Upper lobe of right lung (tissue), 1 donor: ENCODE measurements around the gene DIS3. TPM values are rescaled to one million over a fixed set of nuclear protein-coding genes. Genes with fewer than 3 reads are reported as not detected.

Source experiments
- ATAC-seq: fragments of 200-7000 bp; cut with Tn5 transposase; one replicate; pipeline ENCODE4 v1.9.1; 2020; ENCODE audit warnings: mild to moderate bottlenecking, moderate library complexity
- DNase-seq: peaks from one replicate; pipeline ENCODE4 v3.0.0-alpha.2; 2020
- H3K27ac ChIP-seq: fragments of 200-600 bp; one replicate; pipeline ENCODE4 v1.8.0; 2022
- H3K27me3 ChIP-seq: fragments of 200-600 bp; one replicate; pipeline ENCODE4 v1.8.0; 2022; ENCODE audit warnings: mild to moderate bottlenecking
- H3K36me3 ChIP-seq: fragments of 200-600 bp; one replicate; pipeline ENCODE4 v1.8.0; 2022
- H3K4me1 ChIP-seq: fragments of 200-600 bp; one replicate; pipeline ENCODE4 v1.8.0; 2022
- H3K4me3 ChIP-seq: fragments of 200-600 bp; one replicate; pipeline ENCODE4 v1.8.0; 2022; ENCODE audit warnings: mild to moderate bottlenecking
- H3K9me3 ChIP-seq: fragments of 200-600 bp; one replicate; pipeline ENCODE4 v1.8.0; 2022
- intact Hi-C: fragments of 100-400 bp; cut with DNase I; formaldehyde crosslinking; loops from one replicate; pipeline ENCODE4 v1.11.0; 2022
- total RNA-seq: library from RNA; stranded (reverse); fragmentation: NEBNext Ultra II Directional; extraction: Animal tissue kit (Norgen Biotek cat#: 25700); gene quantifications from one replicate; pipeline ENCODE4 v1.2.1, GENCODE V29; 2021
- TF ChIP-seq, protein P1 (sequence below): fragments of 200-600 bp; IDR thresholded peaks from one replicate; pipeline ENCODE4 v1.8.0; 2022; ENCODE audit warnings: antibody characterized with exemption
- donor health status: DM: no; HTN: yes; CAD: no; lungs with severe emphysema.

DIS3 gene
- total RNA-seq, 1 donor from 2014 or later = 30.2 TPM

DNA sequence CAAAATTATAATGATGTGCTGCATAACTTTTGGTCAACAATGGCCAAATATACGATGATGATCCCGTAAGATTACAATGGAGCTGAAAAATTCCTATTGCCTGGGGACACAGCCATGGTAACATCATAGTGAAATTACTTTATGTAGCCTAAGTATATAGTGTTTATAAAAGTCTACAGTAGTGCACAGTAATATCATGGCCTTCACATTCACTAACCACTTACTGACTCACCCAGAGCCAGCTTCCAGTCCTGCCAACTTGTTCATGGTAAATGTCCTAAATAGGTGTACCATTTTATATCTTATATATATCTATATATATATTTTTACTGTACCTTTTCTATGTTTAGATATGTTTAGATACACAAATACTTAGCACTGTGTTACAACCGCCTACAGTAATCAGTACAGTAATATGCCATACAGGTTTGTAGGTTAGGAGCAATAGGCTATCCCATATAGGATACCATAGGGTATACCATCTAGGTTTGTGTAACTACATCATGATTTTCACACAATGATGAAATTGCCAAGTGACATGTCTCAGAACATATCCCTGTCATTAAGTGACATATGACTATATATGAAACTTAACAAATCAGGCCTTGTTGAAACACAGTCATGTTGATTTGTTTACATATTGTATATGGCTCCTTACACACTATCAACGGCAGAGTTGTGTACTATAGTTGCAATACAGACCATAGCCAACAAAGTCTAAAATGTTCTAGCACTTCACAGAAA is 23.7 kb downstream of the DIS3 start:
- H3K27me3 ChIP-seq = no peaks in the 10 kb centered on the region
- H3K9me3 ChIP-seq = no peaks in the 10 kb centered on the region
- ATAC-seq (no peak), DNase-seq (no peak)
- TF ChIP-seq, protein P1, sequence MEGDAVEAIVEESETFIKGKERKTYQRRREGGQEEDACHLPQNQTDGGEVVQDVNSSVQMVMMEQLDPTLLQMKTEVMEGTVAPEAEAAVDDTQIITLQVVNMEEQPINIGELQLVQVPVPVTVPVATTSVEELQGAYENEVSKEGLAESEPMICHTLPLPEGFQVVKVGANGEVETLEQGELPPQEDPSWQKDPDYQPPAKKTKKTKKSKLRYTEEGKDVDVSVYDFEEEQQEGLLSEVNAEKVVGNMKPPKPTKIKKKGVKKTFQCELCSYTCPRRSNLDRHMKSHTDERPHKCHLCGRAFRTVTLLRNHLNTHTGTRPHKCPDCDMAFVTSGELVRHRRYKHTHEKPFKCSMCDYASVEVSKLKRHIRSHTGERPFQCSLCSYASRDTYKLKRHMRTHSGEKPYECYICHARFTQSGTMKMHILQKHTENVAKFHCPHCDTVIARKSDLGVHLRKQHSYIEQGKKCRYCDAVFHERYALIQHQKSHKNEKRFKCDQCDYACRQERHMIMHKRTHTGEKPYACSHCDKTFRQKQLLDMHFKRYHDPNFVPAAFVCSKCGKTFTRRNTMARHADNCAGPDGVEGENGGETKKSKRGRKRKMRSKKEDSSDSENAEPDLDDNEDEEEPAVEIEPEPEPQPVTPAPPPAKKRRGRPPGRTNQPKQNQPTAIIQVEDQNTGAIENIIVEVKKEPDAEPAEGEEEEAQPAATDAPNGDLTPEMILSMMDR = no peak
- no peaks in the 10 kb centered on the region for H3K4me1 ChIP-seq
- H3K36me3 ChIP-seq = peaks cover 94% of the 10 kb centered on the region
- intact Hi-C loops = no loop called here
- no peak overlapping the region for H3K27ac ChIP-seq
- no peak overlapping the region for H3K4me3 ChIP-seq

DNA sequence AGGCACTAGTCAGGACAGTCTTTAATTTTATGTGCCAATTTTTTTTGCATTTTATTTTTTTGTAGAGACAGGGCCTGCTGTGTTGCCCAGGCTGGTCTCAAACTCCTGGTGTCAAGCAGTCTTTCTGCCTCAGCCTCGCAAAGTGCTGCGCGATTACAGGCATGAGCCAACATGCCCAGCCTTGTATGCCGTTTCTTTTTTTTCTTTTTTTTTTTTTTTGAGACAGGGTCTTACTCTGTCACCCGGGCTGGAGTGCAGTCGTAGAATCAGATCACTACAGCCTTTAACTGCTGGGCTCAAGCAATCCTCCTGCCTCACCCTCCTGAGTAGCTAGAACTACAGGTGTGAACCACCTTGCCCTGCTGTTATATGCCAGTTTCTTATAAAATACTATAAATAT is 27.6 kb downstream of the DIS3 start:
- TF ChIP-seq, protein P1 = no peak
- H3K36me3 ChIP-seq = peaks cover 66% of the 10 kb centered on the region
- intact Hi-C loops = no loop called here
- DNase-seq (no peak), ATAC-seq (no peak)
- H3K27me3 ChIP-seq = no peaks in the 10 kb centered on the region
- no peaks in the 10 kb centered on the region for H3K9me3 ChIP-seq
- no peak overlapping the region for H3K27ac ChIP-seq
- H3K4me3 ChIP-seq = no peak overlapping the region
- H3K4me1 ChIP-seq = no peaks in the 10 kb centered on the region

DNA sequence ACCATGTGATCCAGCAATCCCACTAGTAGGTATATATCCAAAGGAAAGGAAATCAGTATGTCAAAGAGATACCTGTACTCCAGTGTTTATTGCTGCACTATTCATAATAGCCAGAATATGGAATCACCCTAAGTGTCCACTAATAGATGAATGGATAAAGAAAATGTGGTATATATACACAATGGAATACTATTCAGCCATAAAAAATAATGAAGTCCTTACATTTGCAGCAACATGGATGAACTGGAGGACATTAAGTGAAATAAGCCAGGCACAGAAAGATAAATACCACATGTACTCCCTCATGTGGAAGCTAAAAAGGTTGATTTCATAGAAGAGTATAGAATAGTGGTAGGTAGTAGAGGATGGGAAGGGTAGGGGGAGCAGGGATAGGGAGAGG is 30.5 kb downstream of the DIS3 start:
- Histone ChIP-seq H3K36me3 (peaks cover 47% of the 10 kb centered on the region), H3K4me3 (no peak overlapping the region), H3K4me1 (no peaks in the 10 kb centered on the region), H3K9me3 (no peaks in the 10 kb centered on the region), H3K27me3 (no peaks in the 10 kb centered on the region), H3K27ac (no peak overlapping the region)
- no peak for DNase-seq
- ATAC-seq = no peak
- intact Hi-C loops = no loop called here
- TF ChIP-seq, protein P1 = no peak

DNA sequence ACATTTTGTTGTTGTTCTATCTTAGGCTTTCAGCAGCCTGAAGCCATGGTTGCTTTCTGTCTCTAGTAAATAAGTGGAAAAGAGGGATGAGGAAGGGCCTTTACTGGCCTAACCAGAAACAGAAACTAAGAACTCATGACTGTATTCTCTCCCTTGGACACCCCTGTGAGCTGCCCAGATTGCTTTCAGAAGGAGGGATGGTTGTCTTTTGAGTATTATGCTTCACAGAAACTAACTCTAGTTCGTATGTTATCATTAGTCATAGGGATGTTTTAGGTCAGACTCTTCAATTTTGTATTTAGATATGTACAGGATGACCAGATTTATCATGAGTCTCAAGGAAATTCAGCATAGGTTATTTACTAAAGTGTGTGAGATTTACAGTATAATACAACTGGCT is 36.4 kb downstream of the DIS3 start:
- Histone ChIP-seq H3K27me3 (no peaks in the 10 kb centered on the region), H3K4me1 (no peaks in the 10 kb centered on the region), H3K9me3 (no peaks in the 10 kb centered on the region), H3K4me3 (no peak overlapping the region), H3K27ac (no peak overlapping the region), H3K36me3 (peaks cover 23% of the 10 kb centered on the region)
- DNase-seq (no peak), ATAC-seq (no peak)
- TF ChIP-seq, protein P1 = no peak
- intact Hi-C loops = no loop called here

DNA sequence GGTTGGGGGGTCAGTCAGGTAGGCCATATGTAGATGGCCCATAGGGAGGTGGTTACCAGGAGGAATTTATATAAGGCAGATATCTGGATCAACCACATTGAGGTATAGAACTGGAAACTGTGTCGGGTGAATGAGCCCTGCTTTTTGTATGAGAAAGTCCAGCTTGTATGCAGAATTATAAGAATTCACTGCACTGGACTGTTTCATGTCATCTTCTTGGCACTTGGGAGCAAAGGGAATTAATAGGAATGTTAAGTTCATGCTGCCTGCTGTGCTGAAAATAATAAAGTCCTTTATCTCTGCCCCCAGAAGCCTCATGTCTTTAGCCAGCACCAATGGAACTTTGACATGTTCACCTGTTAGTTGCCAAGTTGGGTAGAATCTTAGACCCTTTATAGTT is 41.7 kb downstream of the DIS3 start:
- ATAC-seq (no peak), DNase-seq (no peak)
- no peak overlapping the region for H3K4me3 ChIP-seq
- no peaks in the 10 kb centered on the region for H3K4me1 ChIP-seq
- no peaks in the 10 kb centered on the region for H3K27me3 ChIP-seq
- peaks cover 10% of the 10 kb centered on the region for H3K36me3 ChIP-seq
- H3K27ac ChIP-seq = no peak overlapping the region
- no peaks in the 10 kb centered on the region for H3K9me3 ChIP-seq
- intact Hi-C loops = no loop called here
- TF ChIP-seq, protein P1 = no peak

DNA sequence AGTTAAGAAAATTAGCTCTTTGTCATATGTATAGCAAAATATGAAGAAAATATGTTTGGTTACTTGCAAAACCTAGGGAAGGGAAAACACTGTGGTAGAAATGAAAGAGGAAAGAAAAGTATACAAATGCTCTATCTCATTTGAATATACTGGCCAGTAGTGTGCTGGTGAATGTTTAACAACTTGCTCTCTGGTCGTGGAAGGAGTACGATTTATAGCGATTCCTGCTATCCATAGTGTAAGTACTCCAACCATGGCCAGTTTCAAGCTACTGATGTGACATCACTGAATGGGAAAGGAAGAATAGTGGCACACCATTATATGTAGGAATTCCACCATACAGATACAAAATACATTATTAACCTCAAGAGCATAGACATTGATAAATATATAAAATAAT is 44.7 kb downstream of the DIS3 start:
- ATAC-seq = no peak
- Histone ChIP-seq H3K9me3 (no peaks in the 10 kb centered on the region), H3K27me3 (no peaks in the 10 kb centered on the region), H3K4me1 (no peaks in the 10 kb centered on the region), H3K4me3 (no peak overlapping the region), H3K27ac (no peak overlapping the region), H3K36me3 (peaks cover 12% of the 10 kb centered on the region)
- intact Hi-C loops = no loop called here
- TF ChIP-seq, protein P1 = no peak
- no peak for DNase-seq
